T-helper 22 cell (primary cell): Measurements from ENCODE around the gene SORD.
"Not testable (repeated sequence)": the region's sequence is repeated elsewhere in the genome, so short reads cannot be mapped to it uniquely, and the experiment has no call there.

Experiments
- DNase-seq: peaks from one replicate; pipeline ENCODE4 v3.0.0-alpha.2; 2020; ENCODE audit warnings: low read depth

SORD gene

GRCh38 chr15:45022871-45023658 is at the start of gene SORD:
TSS of gene SORD (plus strand) at chr15:45023195. CDS start at chr15:45023284, 89 bp downstream.
- peak; percentile 78 for DNase-seq

DNA sequence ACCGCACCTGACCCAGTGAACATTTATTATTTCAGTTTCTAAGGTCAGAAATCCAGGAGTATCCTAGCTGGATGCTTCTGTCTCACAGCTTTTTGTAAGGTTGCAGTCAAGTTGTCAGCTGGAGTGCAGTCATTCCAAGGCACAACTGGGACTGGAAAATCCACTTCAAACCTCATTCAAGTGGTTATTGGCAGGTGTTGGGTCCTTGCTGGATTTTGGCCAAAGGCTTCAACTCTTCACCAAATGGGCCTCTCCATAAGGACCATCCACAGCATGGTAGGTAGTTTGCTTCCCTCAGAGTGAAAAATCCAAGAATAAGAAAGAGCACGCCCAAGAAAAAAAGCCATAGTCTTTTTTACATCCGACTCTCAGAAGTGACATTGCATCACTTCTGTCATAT is 46.8 kb upstream of the SORD start:
- not testable (repeated sequence) for DNase-seq

GRCh38 chr15:44977781-44978180 is 45.2 kb upstream of the SORD start:
- DNase-seq = not testable (repeated sequence)

DNA sequence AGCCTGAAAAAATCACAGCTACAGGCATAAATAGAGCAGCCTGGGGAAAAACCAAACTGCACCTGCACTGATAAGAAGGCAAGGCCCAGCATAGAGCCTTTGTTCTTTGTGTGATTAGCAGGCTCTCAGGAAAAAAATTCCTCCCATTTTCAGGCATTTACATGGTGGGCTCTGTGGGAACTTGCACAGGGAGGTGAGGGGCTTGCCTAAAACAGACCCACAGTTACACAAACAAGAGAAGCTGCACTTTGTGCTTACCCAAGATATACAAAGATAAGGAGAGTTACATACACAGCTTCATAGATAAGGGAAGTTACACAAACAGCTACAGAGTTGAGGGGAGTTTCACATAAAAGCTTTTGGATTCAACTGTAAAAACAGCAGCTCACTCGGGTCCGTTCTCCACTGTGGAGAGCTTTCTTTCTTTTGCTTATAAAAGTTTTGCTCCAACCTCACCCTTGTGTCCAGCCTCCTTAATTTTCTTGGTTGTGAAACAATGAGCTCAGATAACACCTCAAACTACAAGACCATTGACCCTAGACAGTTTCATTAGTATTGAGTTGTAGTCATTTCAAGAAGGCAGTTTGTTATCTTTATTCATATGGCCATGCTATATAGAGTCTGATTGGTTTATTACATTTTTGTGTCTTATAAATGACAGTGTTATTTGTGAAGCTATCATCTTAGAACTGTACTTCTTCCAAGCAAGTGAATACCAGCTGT is 43.2 kb upstream of the SORD start:
- not testable (repeated sequence) for DNase-seq

GRCh38 chr15:44984144-44984543 is 38.9 kb upstream of the SORD start:
- DNase-seq = not testable (repeated sequence)

DNA sequence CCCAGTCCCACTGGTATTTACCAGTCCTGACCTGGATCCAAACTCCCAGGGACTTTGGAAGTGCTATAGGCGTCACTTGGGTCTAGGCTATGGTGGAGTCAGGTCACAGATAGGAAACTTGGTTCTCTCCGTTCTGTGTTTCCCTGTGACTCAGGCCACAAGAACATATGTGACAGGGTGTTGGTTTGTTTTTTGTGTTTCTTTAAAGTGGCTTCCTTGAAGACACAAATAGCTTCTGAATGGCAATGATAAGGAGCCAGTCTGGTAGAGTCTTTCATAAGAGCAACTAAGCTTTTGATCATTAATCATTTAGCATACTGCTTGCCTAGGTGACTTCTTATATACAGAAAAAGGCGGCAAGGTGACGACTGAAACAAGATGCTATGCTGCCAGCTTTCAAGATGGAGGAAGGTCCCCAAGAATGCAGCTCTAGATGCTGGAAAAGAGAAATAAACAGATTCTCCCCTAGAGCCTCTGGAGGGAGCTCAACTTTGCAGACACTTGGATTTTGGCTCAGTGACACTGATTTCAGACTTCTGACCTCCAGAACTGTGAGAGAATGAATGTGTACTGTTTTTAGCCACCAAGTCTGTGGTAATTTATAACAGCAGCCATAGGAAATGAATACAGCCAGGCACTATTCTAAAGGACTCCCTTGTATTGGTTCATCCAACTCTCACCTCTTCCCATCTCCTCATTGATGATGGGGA is 36.5 kb upstream of the SORD start:
- not testable (repeated sequence) for DNase-seq

- not testable (repeated sequence) for DNase-seq
Observed at GRCh38 chr15:44987711-44988110, 35.3 kb upstream of the SORD start.

DNA sequence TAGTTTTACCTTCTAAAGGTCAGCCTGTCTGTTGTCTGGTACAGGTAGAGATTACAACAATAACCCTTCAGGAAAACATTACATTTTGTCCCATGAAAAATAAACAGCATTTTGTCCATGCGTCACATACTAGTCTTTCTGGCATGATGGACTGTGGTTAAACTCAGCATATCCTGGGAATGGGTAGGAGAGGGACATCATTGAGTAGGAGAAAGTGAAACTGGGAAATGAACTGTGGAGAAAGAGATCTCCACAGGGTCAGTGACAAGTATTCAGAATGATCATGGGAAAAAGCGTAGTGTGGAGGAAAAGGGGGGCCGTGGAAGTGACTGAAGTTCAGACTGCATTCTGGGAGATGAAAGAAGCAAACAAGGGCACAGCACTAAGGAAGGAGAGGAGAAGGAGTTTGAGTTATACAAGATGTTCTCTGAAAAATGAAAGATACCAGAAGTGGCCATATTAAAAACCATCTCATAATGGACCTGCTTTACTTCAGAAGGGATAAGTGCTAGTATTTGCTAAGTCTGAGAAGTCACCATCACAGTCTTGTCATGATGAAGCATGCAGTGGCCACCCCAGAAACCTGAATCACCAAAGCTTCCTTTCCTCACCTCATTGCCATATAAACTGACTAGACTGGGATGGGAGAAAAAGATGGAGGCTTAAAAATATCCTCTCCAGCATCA is 34.7 kb upstream of the SORD start:
- DNase-seq = not testable (repeated sequence)

DNA sequence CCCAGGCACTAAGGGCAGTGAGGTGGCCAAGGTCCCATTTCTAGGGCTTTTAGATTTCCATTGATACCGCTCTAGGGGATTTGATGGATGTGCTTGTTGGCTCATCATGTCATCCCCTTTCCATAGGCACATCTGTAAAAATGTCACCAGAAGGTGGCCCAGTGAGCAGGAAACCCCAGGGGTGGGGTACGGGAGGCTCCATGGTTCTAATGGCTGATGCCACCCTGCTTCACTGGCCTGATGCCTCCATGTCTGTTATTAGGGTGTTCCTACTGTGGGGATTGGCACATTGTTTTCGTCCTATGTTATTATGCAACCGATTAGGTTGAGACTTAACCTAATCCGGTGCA is 34.1 kb upstream of the SORD start:
- not testable (repeated sequence) for DNase-seq

- DNase-seq = not testable (repeated sequence)
Observed at GRCh38 chr15:44997632-44998031, 25.4 kb upstream of the SORD start.

- no peak for DNase-seq
Observed at GRCh38 chr15:44999105-44999504, 23.9 kb upstream of the SORD start.

GRCh38 chr15:45001180-45001579 is 21.8 kb upstream of the SORD start:
- DNase-seq = not testable (repeated sequence)

DNA sequence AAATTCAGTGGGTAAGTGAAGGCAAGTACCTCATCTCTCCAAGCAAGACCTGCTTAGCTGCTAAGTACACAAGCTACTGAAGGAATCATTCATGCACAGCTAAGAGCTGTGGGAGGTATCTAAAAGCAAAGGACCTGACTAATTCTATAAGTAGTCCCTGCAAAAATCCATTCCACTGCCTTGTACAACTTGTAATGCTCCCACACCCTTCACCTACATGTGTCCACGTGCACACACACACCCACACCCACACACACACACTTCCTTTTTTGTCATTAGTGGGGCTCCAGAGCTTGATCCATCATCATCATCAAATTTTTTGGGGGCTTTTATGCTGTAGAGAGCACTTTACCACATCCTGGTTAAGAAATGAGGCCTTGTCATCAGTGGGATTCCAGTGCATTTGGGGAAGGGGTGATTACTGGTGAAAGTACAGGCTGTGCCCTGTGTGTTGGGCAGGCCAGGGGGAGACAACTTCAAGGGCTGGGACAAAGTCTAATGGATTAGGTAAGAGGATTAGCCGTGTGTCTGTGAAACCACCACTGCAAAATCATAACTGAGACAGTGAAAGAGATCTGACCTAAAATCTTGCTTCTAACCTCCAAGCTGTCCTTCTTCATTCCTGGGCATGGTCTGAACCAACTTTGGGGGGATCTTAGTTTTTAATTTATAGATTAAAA is 19.1 kb upstream of the SORD start:
- DNase-seq = not testable (repeated sequence)

DNA sequence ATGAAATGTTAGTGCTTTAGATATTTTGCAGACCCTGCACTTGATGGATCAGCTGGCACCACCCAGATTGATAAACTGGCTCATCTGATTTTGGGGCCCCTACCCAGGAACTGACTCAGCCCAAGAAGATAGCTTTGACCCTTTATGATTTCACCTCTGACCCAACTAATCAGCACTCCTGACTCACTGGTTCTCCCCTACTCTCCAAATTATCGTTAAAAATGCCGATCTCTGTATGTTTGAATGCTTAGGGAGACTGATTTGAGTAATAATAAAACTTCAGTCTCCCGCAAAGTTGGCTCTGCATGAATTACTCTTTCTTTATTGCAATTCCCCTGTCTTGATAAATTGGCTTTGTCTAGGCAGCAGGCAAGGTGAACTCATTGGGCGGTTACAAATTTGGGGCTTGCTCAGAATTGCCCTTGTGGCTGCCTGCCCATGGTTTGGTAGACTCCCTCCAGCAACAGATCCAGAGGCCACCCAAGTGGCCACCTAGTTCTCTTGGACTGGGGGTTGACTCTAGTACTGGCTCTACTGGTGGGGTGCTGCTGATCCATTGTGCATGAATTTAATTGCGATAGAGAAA is 18.3 kb upstream of the SORD start:
- DNase-seq = not testable (repeated sequence)

GRCh38 chr15:45009046-45009445 is 13.9 kb upstream of the SORD start:
- no peak for DNase-seq

DNA sequence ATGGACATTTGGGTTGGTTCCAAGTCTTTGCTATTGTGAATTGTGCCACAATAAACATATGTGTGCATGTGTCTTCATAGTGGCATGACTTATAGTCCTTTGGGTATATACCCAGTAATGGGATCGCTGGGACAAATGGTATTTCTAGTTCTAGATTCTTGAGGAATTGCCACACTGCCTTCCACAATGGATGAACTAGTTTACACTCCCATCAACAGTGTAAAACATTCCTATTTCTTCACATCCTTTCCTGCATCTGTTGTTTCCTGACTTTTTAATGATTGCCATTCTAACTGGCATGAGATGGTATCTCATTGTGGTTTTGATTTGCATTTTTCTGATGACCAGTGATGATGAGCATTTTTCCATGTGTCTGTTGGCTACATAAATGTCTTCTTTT is 7.9 kb upstream of the SORD start:
- not testable (repeated sequence) for DNase-seq

DNA sequence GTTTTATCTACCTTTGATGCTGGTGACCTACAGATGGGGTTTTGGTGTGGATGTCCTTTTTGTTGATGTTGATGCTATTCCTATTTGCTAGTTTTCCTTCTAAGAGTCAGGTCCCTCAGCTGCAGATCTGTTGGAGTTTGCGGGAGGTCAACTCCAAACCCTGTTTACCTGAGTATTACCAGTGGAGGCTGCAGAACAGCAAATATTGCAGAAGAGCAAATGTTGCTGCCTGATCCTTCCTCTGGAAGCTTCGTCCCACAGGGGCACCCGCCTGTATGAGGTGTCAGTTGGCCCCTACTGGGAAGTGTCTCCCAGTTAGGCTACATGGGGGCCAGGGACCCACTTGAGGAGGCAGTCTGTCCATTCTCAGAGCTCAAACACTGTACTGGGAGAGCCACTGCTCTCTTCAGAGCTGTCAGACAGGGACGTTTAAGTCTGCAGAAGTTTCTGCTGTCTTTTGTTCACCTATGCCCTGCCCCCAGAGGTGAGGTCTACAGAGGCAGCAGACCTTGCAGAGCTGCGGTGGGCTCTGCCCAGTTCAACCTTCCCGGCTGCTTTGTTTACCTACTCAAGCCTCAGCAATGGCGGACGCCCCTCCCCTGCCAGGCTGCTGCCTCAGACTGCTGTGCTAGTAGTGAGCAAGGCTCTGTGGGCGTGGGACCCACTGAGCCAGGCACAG is 2.6 kb upstream of the SORD start:
- not testable (repeated sequence) for DNase-seq

DNA sequence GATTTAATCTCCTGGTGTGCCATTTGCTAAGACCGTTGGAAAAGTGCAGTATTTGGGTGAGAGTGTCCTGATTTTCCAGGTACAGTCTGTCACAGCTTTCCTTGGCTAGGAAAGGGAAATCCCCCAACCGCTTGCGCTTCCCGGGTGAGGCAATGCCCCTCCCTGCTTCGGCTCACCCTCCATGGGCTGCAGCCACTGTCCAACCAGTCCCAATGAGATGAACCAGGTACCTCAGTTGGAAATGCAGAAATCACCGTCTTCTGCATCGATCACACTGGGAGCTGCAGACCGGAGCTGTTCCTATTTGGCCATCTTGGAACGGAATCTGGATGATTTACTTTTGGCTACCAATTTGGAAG is 2.1 kb upstream of the SORD start:
- DNase-seq = not testable (repeated sequence)

GRCh38 chr15:45021348-45021747 is 1.6 kb upstream of the SORD start:
- no peak for DNase-seq

GRCh38 chr15:45023659-45024225 is 747 bp downstream of the SORD start:
- DNase-seq = no peak
